ENCODE measurements around the gene LASP1NB.

DNA sequence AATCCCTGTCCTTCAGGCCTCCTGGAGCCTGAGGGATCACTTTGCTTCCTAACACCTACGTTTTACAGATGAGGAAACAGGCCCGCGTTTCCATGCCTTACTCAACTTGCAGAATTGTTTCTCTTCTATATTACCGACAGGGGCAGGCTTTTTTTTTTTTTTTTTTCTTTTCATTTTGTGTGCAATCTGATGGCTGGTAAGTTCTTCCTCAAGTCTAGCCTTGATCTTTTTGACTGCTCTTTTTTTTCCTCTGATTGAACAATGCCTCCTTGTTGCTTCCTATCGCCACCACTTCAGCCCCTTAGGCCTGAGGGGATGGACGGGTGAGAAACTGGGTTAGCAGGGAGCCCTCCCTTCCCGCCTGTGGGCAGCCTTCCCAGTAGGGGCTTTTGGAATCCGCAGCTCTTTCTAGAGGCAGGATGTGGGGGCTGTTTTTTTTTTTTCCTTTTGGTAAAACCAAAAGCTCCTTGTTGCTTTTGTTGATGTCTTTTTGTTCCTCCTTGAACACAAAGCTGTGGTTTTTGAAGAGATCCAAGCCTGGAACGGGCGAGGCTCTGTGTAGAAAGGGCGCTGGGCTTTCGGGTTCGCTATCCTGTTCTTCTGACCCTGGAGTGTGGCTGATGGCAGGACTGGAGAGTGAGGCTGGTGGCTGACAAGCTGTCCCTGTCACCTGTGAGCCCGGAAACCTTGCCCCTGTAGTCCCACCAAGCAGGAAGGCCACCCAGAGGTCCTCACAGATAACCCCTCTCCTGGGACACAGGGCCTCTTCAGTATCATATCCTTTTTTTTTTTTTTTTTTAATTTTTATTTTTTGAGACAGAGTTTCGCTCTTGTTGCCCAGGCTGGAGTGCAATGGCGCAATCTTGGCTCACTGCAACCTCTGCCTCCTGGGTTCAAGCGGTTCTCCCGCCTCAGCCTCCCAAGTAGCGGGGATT lies 41.6 kb upstream of the LASP1NB start:
- TF ChIP-seq, protein P1, sequence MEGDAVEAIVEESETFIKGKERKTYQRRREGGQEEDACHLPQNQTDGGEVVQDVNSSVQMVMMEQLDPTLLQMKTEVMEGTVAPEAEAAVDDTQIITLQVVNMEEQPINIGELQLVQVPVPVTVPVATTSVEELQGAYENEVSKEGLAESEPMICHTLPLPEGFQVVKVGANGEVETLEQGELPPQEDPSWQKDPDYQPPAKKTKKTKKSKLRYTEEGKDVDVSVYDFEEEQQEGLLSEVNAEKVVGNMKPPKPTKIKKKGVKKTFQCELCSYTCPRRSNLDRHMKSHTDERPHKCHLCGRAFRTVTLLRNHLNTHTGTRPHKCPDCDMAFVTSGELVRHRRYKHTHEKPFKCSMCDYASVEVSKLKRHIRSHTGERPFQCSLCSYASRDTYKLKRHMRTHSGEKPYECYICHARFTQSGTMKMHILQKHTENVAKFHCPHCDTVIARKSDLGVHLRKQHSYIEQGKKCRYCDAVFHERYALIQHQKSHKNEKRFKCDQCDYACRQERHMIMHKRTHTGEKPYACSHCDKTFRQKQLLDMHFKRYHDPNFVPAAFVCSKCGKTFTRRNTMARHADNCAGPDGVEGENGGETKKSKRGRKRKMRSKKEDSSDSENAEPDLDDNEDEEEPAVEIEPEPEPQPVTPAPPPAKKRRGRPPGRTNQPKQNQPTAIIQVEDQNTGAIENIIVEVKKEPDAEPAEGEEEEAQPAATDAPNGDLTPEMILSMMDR (IDR thresholded peaks at IDR 0.05; ENCODE audit: insufficient read depth, low read length), result no peak
- no peak for TF ChIP-seq REST (IDR thresholded peaks at IDR 0.05; ENCODE audit: insufficient replicate concordance, low read depth)
- no peak for TF ChIP-seq POLR2AphosphoS5 (IDR thresholded peaks at IDR 0.05; ENCODE audit: low read depth)
- TF ChIP-seq GABPA (IDR thresholded peaks at IDR 0.05; ENCODE audit: low read depth), result no peak

Data from HL-60 (cell line).